Fibroblast of skin of scalp (primary cell): ENCODE measurements around the gene TNRC6B.
A peak's percentile ranks its signal among the peaks of the same experiment; 100 is the strongest.

ENCODE experiments used
- DNase-seq: peaks from one replicate; pipeline ENCODE4 v3.0.0-alpha.2; 2013

Gene TNRC6B

GRCh38 chr22:40240686-40241085, 63.0 kb downstream of the TNRC6B start:
- DNase-seq: no peak

DNA sequence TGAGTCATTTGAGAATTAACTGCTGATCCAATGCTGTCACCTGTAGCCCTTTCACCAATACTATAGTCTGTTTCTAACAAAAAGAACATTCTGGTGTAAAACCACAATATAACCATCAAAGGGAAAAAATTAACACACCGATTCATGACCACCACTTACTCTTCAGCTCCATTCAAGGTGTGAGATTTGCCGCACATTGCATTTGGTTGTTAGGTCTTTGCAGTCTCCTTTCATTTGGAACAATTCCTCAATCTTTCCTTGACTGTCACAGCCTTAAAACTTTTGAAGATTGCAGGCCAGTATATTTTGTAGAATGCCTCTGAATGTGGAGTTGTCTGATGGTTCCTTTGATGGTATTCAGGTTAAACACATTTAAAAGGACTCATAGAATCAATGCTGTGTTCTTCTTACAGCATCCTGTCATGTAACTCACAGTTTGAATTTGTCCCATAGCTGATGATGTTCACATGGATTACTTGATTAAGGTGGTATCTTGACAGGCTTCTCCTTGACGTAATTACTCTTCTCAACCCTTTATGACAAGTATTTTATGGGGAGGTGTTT, 63.6 kb downstream of the TNRC6B start:
- no peak for DNase-seq

DNA sequence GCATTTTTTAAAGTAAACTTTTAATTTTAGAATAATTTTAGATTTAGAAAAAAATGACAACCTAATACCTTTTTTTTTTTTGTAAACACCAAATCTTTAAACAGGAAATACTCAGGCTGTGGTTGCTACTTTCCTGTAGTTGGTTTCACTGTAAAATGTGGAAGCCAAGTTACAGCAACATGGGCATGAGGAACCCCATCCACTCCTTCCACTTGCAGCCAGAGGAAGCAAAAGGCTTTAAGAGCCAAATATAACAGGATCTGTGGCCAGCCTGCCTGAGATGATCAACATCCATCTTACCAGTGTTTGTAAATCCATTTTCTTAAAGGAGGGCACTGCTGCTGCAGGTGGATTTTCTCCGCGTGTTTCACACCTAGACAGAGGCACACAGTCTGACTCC, 66.2 kb downstream of the TNRC6B start:
- no peak for DNase-seq

DNA sequence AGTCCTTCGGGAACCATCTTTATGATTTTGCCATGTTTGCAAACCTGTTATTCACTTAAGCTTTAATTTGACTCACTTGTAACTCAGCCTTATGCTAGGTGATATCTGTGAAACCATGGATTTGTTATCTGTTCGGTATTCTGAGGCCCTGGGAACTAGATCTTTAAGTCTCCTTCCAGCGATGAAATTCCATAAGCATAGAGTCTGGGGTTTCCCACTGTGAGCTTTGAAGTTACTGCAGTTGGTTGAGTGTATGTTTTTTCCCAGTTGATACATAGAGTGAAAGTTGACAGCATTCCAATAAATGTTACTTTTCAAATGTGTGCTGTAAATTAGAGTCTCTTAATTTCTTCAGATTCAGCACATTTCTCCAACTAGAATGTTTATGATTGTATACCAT, 66.9 kb downstream of the TNRC6B start:
- DNase-seq: no peak

- DNase-seq: no peak
Measured at GRCh38 chr22:40247976-40248375, 70.3 kb downstream of the TNRC6B start.

GRCh38 chr22:40249286-40249685, 71.6 kb downstream of the TNRC6B start:
- no peak for DNase-seq

DNA sequence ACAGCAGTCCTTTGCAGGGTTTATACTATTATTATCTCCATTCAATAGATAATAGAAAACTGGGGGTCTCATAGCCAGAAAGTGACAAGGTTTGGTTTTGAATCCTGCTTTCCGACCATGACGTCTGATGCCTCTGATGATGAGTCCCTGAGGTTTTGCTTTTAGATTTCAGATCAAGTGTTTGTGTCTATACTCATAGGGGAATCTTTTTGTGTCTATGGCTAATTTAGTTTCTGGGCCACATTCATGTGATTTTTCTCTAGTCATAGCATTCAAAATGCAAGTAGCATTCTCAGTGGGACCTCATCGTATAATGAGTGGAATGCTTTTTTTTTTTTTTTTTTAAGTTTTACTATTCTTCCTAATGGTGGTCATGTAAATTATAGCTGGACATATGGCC, 72.9 kb downstream of the TNRC6B start:
- DNase-seq: no peak

DNA sequence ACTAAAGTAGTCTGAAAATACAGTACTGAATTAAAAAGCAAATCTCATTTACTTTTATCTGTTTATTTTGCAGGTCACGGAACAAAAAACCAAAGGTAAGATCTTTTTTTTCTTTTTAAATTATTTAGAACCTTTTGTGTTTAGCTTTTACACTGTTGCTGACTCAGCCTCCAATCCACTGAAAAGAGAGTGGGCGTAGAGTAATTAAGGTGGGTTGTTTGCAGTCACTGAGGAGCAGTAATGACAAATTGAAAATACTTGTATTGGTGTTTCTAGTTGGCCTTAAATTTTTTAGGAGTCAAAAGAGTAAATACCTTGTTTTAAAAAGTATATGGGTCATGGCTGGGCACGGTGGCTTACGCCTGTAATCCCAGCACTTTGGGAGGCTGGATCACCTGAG, 73.4 kb downstream of the TNRC6B start:
- DNase-seq: no peak

GRCh38 chr22:40252146-40252545, 74.4 kb downstream of the TNRC6B start:
- DNase-seq: no peak

DNA sequence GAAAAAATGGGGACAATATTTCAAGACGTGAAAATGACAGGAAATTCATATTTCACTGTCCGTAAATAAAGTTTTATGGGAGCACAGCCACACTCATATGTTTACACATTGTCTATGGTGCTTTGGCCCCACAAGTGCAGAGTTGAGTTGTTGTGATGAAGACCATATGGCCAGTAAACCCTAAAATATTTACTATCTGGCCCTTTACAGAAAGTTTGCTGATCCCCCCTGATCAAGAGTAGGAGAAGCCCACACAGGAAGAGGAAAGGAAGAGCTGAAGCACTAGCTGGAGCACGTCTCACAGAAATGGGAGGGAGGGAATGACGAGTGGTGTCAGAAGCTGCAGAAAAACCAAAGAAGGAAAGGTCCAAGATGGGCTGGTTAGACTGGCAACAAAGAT, 78.8 kb downstream of the TNRC6B start:
- DNase-seq: no peak

DNA sequence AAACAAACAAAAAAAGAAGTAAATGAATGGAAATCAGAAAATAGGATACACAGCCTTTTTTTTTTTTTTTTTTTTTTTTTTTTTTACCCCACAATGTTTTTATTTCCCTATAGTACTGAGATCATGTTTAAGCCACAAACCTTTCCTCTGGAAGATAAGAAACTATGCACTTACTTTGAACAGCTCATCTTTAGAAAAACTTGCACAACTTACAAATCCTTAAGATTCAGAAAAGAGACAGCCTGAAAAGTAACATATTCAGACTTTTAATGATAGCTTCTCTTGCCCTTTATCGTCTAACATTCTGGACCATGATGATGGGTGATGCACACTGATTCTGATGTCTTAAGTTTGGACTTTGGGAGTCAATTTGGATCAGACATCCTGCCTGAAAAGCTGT, 80.3 kb downstream of the TNRC6B start:
- DNase-seq: no peak

GRCh38 chr22:40258501-40258915, 80.8 kb downstream of the TNRC6B start:
- DNase-seq: no peak

- DNase-seq: no peak
Measured at GRCh38 chr22:40261783-40262182, 84.1 kb downstream of the TNRC6B start.

GRCh38 chr22:40263191-40263590, 85.5 kb downstream of the TNRC6B start:
- DNase-seq: no peak

DNA sequence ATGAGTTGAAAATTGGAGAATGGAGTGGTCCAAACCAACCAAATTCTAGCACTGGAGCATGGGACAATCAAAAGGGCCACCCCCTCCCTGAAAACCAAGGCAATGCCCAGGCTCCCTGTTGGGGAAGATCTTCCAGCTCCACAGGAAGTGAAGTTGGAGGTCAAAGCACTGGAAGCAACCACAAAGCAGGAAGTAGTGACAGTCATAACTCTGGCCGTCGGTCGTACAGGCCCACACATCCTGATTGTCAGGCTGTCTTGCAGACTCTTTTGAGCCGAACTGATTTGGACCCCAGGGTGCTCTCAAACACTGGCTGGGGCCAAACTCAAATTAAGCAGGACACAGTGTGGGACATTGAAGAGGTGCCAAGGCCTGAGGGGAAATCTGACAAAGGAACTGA, 88.1 kb downstream of the TNRC6B start:
- no peak for DNase-seq

DNA sequence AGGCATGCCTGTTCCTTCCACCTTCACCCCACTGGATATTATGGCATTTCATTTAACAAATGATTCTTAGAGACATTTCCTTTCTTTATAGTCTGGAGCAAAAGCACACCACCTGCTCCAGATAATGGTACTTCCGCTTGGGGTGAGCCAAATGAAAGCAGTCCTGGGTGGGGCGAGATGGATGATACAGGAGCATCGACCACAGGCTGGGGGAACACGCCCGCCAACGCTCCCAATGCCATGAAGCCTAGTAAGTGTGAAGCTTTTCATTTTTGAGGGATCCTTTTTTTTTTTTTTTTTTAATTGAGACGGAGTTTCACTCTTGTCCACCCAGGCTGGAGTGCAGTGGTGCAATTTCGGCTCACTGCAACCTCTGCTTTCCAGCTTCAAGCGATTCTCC, 92.3 kb downstream of the TNRC6B start:
- no peak for DNase-seq

DNA sequence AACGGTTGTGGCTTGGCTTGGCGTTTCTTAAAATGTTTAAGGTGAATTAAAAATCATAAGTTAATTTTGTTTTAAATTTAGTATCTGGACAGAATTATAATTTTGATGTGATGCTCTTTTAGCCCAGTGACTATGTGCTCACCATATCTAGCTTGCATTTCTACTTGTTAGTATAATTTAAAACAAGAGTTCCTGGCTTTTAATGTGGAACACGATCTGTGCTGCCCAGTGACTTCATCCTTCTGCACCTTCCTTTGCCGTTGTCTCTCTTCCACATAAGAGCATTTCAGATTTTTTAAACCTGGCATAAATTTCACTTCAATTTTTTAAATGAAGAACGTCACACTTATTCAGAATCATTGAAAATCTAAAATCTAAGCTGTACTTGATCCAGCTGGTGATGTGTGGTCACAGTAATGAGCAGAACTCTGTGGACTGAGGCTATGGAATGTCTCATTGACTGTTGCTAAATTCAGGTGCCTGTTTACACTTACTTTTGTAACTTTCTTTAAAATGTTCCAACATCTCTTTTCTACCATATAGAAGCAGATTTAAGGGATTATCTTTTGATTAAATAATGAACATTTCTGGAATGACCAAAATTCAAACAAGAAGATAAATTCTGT, 93.1 kb downstream of the TNRC6B start:
- no peak for DNase-seq

DNA sequence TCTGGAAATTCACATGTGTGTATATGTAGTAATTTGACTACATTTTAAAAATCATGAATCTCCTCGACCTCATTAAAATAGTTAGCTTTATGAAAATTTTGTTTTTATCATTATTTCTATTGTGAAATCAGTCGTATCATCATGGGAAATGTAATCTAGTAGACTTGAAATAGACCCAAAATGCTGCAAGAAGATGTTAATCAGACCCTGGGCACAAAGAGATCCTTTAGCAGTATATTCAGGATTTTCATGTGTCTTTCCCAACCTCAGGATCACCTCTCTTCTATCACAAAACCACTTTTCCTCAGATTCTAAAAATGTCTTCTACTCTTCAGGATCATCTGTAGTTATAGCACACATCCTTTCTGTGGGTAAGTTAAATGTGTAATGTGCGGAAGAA, 93.7 kb downstream of the TNRC6B start:
- DNase-seq: no peak

GRCh38 chr22:40273319-40273718, 95.6 kb downstream of the TNRC6B start:
- no peak for DNase-seq

DNA sequence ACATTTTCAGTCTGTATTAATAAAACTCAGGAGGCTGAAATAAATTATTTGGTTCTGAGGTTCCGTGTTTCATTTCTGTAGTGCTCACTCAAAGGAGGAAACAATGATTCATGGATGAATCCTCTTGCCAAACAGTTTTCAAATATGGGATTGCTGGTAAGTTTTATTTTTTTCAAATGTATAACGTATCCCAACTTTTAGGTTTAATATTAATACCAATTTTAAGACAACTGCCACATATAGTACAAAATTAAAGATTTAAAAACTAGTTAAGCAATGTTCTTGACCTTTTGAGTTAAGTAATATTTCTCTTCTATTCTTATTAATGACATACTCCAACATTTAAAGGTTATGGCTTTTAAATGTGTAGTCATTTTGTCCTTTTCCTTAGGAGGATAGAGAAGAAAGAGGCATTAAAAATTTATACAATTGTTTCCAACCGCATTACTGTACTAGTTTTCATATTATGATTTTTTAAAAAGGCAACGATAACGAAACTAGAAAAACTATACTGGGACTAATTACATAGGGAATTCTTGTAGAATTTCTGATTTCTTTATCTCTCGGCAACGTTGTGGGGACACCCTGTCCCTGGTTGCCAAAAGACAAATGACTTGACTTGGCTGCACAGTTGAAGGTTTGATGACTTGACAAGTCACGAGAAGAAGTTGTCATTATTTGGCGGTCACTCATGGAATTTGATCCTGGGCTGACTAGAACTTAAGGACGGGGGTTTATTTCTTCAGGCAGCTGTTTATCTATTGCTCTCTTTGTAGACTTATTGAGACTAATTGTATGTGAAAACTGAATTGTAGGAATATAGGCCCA, 99.5 kb downstream of the TNRC6B start:
- DNase-seq: peak; percentile 13

DNA sequence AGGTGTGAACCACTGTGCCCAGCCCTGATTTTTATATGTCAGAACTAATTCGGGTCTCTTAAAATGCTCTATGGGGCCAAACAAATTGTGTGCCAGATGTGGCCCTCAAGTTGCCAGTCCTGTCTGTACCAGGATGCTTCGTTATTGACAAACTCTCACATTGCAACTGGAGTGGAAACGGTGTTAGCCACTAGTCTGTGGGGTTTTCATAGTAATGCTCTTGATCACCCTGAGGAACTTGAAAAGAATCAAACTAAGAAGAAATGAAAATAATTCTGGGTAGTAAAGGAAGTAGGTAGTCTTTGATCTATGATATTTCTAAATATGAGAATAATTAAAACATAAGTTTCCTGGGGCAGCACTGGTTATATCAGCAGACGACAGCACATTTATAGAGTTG, 101.3 kb downstream of the TNRC6B start:
- DNase-seq: no peak

DNA sequence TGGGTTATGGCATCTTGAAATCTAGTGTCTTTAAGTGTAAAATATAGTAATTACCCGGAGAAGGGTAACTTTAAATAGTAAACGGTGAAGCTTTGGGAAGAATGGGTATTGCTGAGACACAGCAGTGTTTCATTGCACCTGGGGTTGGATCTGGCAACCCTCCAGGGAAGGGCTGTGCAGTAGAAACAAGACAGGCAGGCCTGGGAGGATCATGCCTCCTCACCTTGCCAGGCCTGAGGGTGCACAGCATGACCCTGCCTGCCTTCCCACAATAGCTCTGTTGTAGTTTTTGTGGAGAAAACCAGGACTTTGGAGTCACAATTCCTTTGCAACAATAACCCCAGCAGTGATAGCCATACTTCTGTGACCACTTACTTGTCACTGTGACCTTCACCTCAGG, 104.0 kb downstream of the TNRC6B start:
- DNase-seq: no peak

DNA sequence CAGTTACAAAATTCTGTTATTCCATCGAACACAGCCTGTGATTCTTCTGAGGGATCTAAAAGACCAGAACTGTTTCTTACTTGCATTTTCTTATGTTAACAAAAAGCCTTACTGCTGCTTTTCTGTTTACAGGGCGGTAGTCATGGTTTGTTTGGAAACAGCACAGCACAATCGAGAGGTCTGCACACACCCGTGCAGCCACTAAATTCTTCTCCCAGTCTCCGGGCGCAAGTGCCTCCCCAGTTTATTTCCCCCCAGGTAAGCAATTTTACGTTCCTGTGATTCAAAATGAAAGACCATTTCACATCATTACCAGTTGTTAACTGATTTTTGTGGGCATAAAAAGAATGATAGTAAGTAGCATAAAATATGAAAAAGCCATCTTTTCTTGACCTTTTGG, 107.8 kb downstream of the TNRC6B start:
- no peak for DNase-seq

DNA sequence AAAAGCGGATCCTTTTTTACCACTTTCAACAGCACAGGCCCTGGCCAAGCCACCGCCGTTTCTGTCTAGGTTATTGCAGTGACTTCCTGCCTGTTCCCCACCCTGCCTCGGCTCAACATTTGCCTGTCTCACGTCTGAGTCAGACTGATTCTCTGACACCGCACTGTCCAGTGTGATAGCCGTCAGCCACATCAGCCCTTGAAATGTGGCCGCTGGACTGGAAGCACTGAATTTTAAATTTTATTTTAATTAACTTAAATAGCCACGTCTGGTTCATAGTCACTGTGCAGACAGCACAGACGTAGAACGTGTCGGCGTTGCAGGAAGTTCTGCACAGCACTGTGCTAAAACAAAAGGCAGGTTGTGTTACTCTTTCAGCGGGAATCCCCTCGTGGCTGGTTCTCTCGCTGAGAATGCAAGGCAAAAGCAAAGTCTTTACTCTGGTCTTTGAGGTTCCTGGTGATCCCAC, 112.3 kb downstream of the TNRC6B start:
- no peak for DNase-seq
